ENCODE data around the gene LCN10. TPM values are rescaled to one million over a fixed set of nuclear protein-coding genes. Genes with fewer than 3 reads are reported as not detected.
A peak's percentile ranks its signal among the peaks of the same experiment; 100 is the strongest.

The LCN10 gene
- total RNA-seq, result 10 to 100 TPM in 3 of 10 donors, 1 to 10 TPM in 4, under 1 TPM in 3; 0.44 to 28.7 (median 1.7) TPM
- 100 to 1,000 TPM in 1 of 2 donors, 10 to 100 TPM in 1; 34.0 to 144 TPM for polyA plus RNA-seq
- long read RNA-seq, donor 1, partial matches to known transcripts, result 1 of 4 reads
- long read RNA-seq, donor 1, other reads (novel, unspliced or antisense), result 1 of 4 reads
- long read RNA-seq, donor 2, partial matches to known transcripts, result 0 of 1 reads
- long read RNA-seq, donor 2, other reads (novel, unspliced or antisense), result 0 of 1 reads
- long read RNA-seq, donor 3, partial matches to known transcripts, result 0 of 5 reads
- long read RNA-seq, donor 3, other reads (novel, unspliced or antisense), result 3 of 5 reads

DNA sequence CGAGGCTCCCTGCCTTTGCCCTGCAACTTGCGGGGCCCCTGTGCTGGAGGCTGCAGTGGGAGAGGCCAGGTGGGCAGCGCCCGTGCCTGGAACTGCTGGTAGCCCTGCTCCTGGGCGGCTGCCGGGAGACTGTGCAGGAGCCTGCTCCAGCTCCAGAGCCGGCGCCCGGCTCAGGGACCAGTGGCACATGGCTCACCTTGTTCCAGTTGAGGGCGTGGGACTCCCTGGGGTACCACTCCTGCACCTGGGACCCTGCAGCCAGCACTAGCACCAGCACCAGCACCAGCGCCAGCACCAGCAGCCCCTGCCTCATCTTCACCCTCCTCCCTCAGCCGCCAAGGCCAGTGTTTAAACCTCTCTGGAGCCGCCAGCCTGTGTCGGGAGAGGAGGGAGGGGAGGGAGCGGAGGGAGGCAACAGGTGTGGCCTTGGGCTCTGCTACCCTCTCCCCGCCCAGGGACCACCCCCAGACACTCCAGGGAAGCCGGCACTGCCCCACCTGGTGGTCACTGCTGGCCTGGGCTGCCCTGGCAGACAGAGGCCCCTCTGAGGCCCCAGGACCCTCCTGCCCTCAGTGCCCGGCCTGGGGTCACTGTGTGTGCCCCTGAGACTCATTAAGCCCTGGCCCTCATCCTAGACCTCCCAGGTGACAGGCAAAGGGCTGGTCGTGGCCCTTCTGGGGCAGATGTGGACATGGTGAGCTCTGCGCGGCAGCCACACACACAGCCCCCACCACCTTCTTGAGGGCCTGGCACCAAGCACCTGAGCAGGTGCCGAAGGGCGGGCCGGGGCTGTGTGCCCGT, at the start of gene LCN10:
Gene LCN10, minus strand, starts transcription at position 350 of the 801 bp plus-strand sequence. Its CDS starts 37 bp downstream, at position 313.
- peaks cover 11 to 42% (median 25%) of the 10 kb centered on the region in 9 donors for H3K4me1 ChIP-seq
- TF ChIP-seq, protein P1, sequence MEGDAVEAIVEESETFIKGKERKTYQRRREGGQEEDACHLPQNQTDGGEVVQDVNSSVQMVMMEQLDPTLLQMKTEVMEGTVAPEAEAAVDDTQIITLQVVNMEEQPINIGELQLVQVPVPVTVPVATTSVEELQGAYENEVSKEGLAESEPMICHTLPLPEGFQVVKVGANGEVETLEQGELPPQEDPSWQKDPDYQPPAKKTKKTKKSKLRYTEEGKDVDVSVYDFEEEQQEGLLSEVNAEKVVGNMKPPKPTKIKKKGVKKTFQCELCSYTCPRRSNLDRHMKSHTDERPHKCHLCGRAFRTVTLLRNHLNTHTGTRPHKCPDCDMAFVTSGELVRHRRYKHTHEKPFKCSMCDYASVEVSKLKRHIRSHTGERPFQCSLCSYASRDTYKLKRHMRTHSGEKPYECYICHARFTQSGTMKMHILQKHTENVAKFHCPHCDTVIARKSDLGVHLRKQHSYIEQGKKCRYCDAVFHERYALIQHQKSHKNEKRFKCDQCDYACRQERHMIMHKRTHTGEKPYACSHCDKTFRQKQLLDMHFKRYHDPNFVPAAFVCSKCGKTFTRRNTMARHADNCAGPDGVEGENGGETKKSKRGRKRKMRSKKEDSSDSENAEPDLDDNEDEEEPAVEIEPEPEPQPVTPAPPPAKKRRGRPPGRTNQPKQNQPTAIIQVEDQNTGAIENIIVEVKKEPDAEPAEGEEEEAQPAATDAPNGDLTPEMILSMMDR (IDR thresholded peaks at IDR 0.05), result peak in 6 of 9 donors; percentile 13 to 41 (median 26)
- intact Hi-C loops (cut with DNase I), result no loop called here
- peaks cover 0 to 25% (median 19%) of the 10 kb centered on the region in 7 donors for H3K27me3 ChIP-seq
- no peaks in the 10 kb centered on the region for H3K9me3 ChIP-seq
- WGBS, 2 donors, result 70 to 71% methylated on average over 23 to 25 of the region's 25 CpGs
- H3K36me3 ChIP-seq, result no peaks in the 10 kb centered on the region
- H3K27ac ChIP-seq, result peak within 1 kb of the TSS in 2 of 10 donors; percentile 26 to 39
- ATAC-seq, result peak in 1 of 8 donors; percentile 6
- peak within 1 kb of the TSS in 8 of 10 donors; percentile 5 to 30 (median 16) for H3K4me3 ChIP-seq
- DNase-seq, result no peak

DNA sequence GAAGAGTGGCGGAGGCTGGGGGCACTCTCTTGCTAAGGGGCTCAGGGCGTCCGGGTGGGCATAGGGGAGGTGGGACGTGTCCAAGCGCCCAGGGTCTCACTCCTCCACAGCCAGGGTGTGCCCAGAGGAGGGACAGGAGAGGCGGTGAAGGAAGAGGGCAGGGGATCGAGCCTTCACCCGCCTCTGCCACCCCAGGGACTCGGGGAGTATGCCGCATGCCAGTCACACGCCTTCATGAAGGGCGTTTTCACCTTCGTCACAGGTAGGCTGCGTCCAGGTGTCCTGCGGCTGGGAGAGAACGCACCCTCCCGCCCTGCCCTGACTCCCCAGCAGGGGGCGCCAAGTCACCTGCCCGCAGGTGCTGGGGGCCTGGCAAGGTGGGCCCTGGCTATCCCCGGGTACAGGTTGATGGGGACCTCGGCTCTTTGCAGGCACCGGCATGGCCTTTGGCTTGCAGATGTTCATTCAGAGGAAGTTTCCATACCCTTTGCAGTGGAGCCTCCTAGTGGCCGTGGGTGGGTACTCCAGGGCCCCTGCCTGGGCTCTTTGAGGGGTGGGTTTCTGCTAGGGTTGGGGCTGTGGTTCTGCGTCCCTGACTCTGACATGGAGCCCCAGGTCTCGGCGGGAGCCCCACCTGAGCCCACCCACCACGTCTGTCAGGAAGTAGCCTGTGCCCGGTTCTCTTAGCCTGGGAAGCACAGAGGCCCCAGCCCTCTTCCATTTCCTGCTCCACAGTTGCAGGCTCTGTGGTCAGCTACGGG, 49.0 kb upstream of the LCN10 start:
- 5 to 6% methylated on average over 25 to 29 of the region's 29 CpGs for WGBS, 2 donors
- Histone ChIP-seq H3K27me3 (peaks cover 0 to 8% (median 0%) of the 10 kb centered on the region in 7 donors), H3K27ac (peak overlapping the region; percentile 88 to 98 (median 96)), H3K36me3 (peaks cover 0 to 25% (median 0%) of the 10 kb centered on the region in 9 donors), H3K4me1 (peaks cover 15 to 71% (median 46%) of the 10 kb centered on the region in 9 donors), H3K4me3 (peak overlapping the region; percentile 57 to 93 (median 77)), H3K9me3 (no peaks in the 10 kb centered on the region)
- peak in 7 of 8 donors; percentile 0 to 9 (median 2) for ATAC-seq
- peak; percentile 49 to 60 for DNase-seq
- intact Hi-C loops (cut with DNase I), result loop anchor here in 5 of 10 donors (2.0 to 10.0 kb wide), 6 partner anchors 53 to 236 kb away; partner anchors contain the start of genes FBXW5 (in 4 of the 5), PHPT1 (in 3 of the 5), C8G (in 2 of the 5) and ABCA2 (in 1 of the 5)
- TF ChIP-seq, protein P1 (IDR thresholded peaks at IDR 0.05), result peak; percentile 79 to 97 (median 90)

DNA sequence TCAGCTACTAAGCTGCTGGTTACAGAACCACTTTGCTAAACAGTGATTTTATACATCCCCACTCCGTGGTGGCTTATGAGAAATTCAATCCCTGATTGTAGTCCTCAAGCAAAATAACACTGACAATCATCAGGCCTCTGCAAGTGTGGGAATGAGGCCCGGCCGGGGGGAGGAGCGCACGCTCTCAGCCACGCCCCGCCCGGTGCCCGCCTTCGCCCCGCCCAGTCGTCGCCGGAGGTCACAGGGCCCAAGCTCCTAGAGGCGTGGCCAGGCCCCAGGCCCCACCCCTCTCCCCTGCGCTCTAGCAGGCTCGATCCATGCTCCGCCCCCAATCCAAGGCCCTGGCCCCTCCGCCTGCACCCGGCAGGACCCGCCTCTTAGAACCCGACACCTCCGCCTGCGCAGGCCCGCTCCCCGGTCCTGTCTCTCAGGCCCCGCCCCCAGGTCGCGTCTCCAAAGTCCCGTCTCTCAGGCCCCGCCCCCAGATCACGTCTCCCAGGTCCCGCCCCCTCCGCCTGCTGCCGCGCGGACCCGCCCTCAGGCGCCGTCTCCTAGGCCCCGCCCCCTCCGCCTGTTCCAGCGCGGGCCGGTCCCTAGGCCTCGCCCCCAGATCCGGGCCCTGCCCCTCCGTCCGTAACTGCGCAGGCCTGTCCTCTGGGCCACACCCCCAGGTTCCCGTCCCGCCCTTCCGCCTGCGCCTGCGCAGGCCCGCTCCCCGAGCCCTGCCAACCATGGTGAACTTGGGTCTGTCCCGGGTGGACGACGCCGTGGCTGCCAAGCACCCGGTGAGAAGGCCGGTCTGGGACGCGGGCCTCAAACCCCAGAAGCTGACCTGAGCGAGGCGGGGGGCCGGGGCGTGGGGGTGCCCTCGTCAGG, 48.1 kb upstream of the LCN10 start, which contains the start of gene TMEM141:
Gene TMEM141, plus strand, starts transcription at position 705 of the 876 bp plus-strand sequence. Its CDS starts 27 bp downstream, at position 732.
- ATAC-seq (peak; percentile 95 to 98 (median 95)), DNase-seq (peak; percentile 100)
- Histone ChIP-seq H3K36me3 (peaks cover 0 to 25% (median 0%) of the 10 kb centered on the region in 9 donors), H3K9me3 (no peaks in the 10 kb centered on the region), H3K27ac (peak within 1 kb of the TSS; percentile 88 to 98 (median 96)), H3K27me3 (peaks cover 0 to under 1% (median 0%) of the 10 kb centered on the region in 7 donors), H3K4me3 (peak within 1 kb of the TSS; percentile 57 to 93 (median 77)), H3K4me1 (peaks cover 12 to 62% (median 38%) of the 10 kb centered on the region in 9 donors)
- intact Hi-C loops (cut with DNase I), result loop anchor here in 5 of 10 donors (1.0 to 10.0 kb wide), 7 partner anchors 54 to 236 kb away; partner anchors contain the start of genes FBXW5 (in 5 of the 5), PHPT1 (in 3 of the 5), C8G (in 2 of the 5) and ABCA2 (in 1 of the 5)
- WGBS, 2 donors, result 0 to 1% methylated on average over 53 to 70 of the region's 70 CpGs
- TF ChIP-seq, protein P1 (IDR thresholded peaks at IDR 0.05), result no peak

Measured in heart right ventricle (tissue), 16 donors.